ENCODE results near the gene RNF2. TPM values are rescaled to one million over a fixed set of nuclear protein-coding genes. Genes with fewer than 3 reads are reported as not detected.

RNF2 gene
- total RNA-seq, 4 donors from 2014 or later = 15.2 to 29.1 (median 20.5) TPM

- H3K36me3 ChIP-seq = no peaks in the 10 kb centered on the region
- no peak overlapping the region for H3K27ac ChIP-seq
- no peak for DNase-seq
- H3K4me1 ChIP-seq = no peaks in the 10 kb centered on the region
- TF ChIP-seq, protein P1, sequence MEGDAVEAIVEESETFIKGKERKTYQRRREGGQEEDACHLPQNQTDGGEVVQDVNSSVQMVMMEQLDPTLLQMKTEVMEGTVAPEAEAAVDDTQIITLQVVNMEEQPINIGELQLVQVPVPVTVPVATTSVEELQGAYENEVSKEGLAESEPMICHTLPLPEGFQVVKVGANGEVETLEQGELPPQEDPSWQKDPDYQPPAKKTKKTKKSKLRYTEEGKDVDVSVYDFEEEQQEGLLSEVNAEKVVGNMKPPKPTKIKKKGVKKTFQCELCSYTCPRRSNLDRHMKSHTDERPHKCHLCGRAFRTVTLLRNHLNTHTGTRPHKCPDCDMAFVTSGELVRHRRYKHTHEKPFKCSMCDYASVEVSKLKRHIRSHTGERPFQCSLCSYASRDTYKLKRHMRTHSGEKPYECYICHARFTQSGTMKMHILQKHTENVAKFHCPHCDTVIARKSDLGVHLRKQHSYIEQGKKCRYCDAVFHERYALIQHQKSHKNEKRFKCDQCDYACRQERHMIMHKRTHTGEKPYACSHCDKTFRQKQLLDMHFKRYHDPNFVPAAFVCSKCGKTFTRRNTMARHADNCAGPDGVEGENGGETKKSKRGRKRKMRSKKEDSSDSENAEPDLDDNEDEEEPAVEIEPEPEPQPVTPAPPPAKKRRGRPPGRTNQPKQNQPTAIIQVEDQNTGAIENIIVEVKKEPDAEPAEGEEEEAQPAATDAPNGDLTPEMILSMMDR (IDR thresholded peaks at IDR 0.05) = no peak
- TF ChIP-seq POLR2AphosphoS5 (IDR thresholded peaks at IDR 0.05) = no peak
- no peak for TF ChIP-seq POLR2A (IDR thresholded peaks at IDR 0.05)
- TF ChIP-seq EP300 (IDR thresholded peaks at IDR 0.05; ENCODE audit: low read depth) = no peak
- in situ Hi-C loops (cut with MboI; ENCODE audit: low pct_ligation_motif_present in 1 of 4, low pct_unique_long_range_greater_than_20kb in 1 of 4, low sequenced_read_pairs in 3 of 4) = no loop called here
- intact Hi-C loops (cut with DNase I; ENCODE audit: low total_unique reads) = no loop called here
- H3K4me3 ChIP-seq = no peak overlapping the region
- WGBS, 2 donors (ENCODE audit: low coverage in 1 of 2) = 98% methylated on average over 4 of the region's 4 CpGs; no CpG with 5 or more reads in 1 of the 2 donors
- H3K27me3 ChIP-seq = no peaks in the 10 kb centered on the region
- H3K9me3 ChIP-seq = peaks cover 18 to 21% of the 10 kb centered on the region in 2 donors
Measured at GRCh38 chr1:185027252-185027882, 18.0 kb upstream of the RNF2 start.

GRCh38 chr1:185033686-185034085 lies 11.7 kb upstream of the RNF2 start:
- Histone ChIP-seq H3K27ac (no peak overlapping the region), H3K4me3 (no peak overlapping the region), H3K27me3 (no peaks in the 10 kb centered on the region), H3K36me3 (no peaks in the 10 kb centered on the region), H3K9me3 (no peaks in the 10 kb centered on the region), H3K4me1 (no peaks in the 10 kb centered on the region)
- no peak for DNase-seq
- WGBS, 2 donors (ENCODE audit: low coverage in 1 of 2) = 64 to 67% methylated on average over 3 of the region's 3 CpGs
- no peak for TF ChIP-seq EP300 (IDR thresholded peaks at IDR 0.05; ENCODE audit: low read depth)
- TF ChIP-seq POLR2A (IDR thresholded peaks at IDR 0.05) = no peak
- intact Hi-C loops (cut with DNase I; ENCODE audit: low total_unique reads) = no loop called here
- in situ Hi-C loops (cut with MboI; ENCODE audit: low pct_ligation_motif_present in 1 of 4, low pct_unique_long_range_greater_than_20kb in 1 of 4, low sequenced_read_pairs in 3 of 4) = no loop called here

DNA sequence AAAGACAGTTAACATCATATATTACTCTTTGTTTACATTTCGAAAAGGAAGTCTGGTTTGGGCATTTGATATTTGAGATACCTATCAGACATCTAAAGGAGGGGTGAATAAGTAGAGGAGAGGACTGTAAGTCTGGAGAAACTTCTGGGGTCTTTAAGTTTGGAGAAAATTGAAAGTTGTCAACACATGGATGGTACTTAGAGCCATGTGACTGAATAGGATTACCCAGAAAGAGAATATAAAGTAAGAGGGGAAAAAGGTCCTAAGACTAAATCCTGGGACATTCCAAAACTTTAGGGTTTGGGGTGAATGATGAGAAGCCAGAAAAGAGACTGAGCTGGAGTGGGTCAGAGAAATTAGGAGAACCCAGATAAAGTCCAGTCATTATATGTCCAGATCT lies 10.1 kb upstream of the RNF2 start:
- WGBS, 2 donors (ENCODE audit: low coverage in 1 of 2) = 56 to 71% methylated on average over 1 of the region's 1 CpG
- intact Hi-C loops (cut with DNase I; ENCODE audit: low total_unique reads) = no loop called here

GRCh38 chr1:185038813-185039376 lies 6.5 kb upstream of the RNF2 start:
- WGBS, 2 donors (ENCODE audit: low coverage in 1 of 2) = 90 to 93% methylated on average over 5 to 7 of the region's 7 CpGs

More for the DNA sequence above, 10.1 kb upstream of the RNF2 start:
- Histone ChIP-seq H3K36me3 (no peaks in the 10 kb centered on the region), H3K4me3 (no peak overlapping the region), H3K9me3 (no peaks in the 10 kb centered on the region), H3K4me1 (no peaks in the 10 kb centered on the region), H3K27ac (no peak overlapping the region), H3K27me3 (no peaks in the 10 kb centered on the region)
- DNase-seq = no peak
- in situ Hi-C loops (cut with MboI; ENCODE audit: low pct_ligation_motif_present in 1 of 4, low pct_unique_long_range_greater_than_20kb in 1 of 4, low sequenced_read_pairs in 3 of 4) = no loop called here
- TF ChIP-seq POLR2A (IDR thresholded peaks at IDR 0.05) = no peak
- TF ChIP-seq, protein P1 (IDR thresholded peaks at IDR 0.05) = no peak
- no peak for TF ChIP-seq POLR2AphosphoS5 (IDR thresholded peaks at IDR 0.05)
- no peak for TF ChIP-seq EP300 (IDR thresholded peaks at IDR 0.05; ENCODE audit: low read depth)

More at GRCh38 chr1:185038813-185039376, 6.5 kb upstream of the RNF2 start:
- TF ChIP-seq, protein P1 (IDR thresholded peaks at IDR 0.05) = no peak
- TF ChIP-seq POLR2AphosphoS5 (IDR thresholded peaks at IDR 0.05) = no peak
- TF ChIP-seq POLR2A (IDR thresholded peaks at IDR 0.05) = no peak
- no peak for TF ChIP-seq EP300 (IDR thresholded peaks at IDR 0.05; ENCODE audit: low read depth)
- in situ Hi-C loops (cut with MboI; ENCODE audit: low pct_ligation_motif_present in 1 of 4, low pct_unique_long_range_greater_than_20kb in 1 of 4, low sequenced_read_pairs in 3 of 4) = no loop called here
- intact Hi-C loops (cut with DNase I; ENCODE audit: low total_unique reads) = no loop called here
- Histone ChIP-seq H3K4me1 (no peaks in the 10 kb centered on the region), H3K4me3 (no peak overlapping the region), H3K27ac (no peak overlapping the region), H3K27me3 (no peaks in the 10 kb centered on the region), H3K36me3 (no peaks in the 10 kb centered on the region), H3K9me3 (no peaks in the 10 kb centered on the region)
- DNase-seq = no peak
